Chondrocyte (in vitro differentiated cells): ENCODE data around the gene SLC4A5. TPM values are rescaled to one million over a fixed set of nuclear protein-coding genes. Genes with fewer than 3 reads are reported as not detected.
A peak's percentile ranks its signal among the peaks of the same experiment; 100 is the strongest.

ENCODE experiments used
- DNase-seq: peaks from one replicate; pipeline ENCODE4 v3.0.0; 2021; ENCODE audit warnings: mixed read lengths, low spot score
- H3K27ac Mint-ChIP-seq: one replicate; pipeline ENCODE4 v1.8.0; 2021; ENCODE audit warnings: mild to moderate bottlenecking, moderate library complexity, mixed read lengths; ENCODE audit not compliant: unreplicated experiment
- H3K27me3 Mint-ChIP-seq: 2 replicates; pipeline ENCODE4 v1.8.0; 2021; ENCODE audit warnings: low read depth, mixed read lengths
- H3K36me3 Mint-ChIP-seq: 2 replicates; pipeline ENCODE4 v1.8.0; 2021; ENCODE audit warnings: low read depth, mixed read lengths
- H3K4me1 Mint-ChIP-seq: 2 replicates; pipeline ENCODE4 v1.8.0; 2021; ENCODE audit warnings: low read depth, mild to moderate bottlenecking, mixed read lengths
- H3K4me3 Mint-ChIP-seq: one replicate; pipeline ENCODE4 v1.8.0; 2021; ENCODE audit warnings: mild to moderate bottlenecking, moderate library complexity, mixed read lengths; ENCODE audit not compliant: unreplicated experiment
- H3K9me3 Mint-ChIP-seq: 2 replicates; pipeline ENCODE4 v1.8.0; 2021; ENCODE audit warnings: low read depth, mixed read lengths
- total RNA-seq: library from RNA; stranded (reverse); gene quantifications from 3 replicates; pipeline ENCODE4 v1.2.1, GENCODE V29; 2021
- TF ChIP-seq, protein P1 (sequence below): fragments of 200-600 bp; sonication (generic); IDR thresholded peaks from 2 replicates; pipeline ENCODE4 v1.5.0; 2021; ENCODE audit warnings: antibody characterized with exemption, mild to moderate bottlenecking, moderate library complexity

The SLC4A5 gene
- total RNA-seq, 1 donor from 2014 or later, result 0.65 TPM

DNA sequence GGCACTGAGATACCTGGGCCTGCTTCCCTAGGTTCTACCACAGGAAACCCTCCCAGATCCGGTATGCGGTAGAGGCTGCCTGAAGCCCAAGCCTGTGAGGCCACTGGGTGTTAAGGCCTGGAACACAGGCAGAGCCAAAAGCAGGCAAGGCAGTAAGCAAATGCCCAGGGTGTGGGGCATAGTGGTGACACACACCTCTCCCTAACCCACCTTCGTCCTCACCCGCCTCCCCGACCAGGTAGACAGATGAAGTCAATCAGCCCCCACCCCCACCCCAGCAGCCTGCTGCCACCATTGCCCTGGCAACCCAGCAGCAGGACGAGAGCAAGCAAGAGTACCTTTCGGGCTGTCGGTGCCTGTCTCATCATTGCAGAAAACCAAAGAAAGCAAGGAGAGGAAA, 30.8 kb upstream of the SLC4A5 start:
- H3K9me3 Mint-ChIP-seq, result no peaks in the 10 kb centered on the region
- H3K4me3 Mint-ChIP-seq, result no peak overlapping the region
- TF ChIP-seq, protein P1, sequence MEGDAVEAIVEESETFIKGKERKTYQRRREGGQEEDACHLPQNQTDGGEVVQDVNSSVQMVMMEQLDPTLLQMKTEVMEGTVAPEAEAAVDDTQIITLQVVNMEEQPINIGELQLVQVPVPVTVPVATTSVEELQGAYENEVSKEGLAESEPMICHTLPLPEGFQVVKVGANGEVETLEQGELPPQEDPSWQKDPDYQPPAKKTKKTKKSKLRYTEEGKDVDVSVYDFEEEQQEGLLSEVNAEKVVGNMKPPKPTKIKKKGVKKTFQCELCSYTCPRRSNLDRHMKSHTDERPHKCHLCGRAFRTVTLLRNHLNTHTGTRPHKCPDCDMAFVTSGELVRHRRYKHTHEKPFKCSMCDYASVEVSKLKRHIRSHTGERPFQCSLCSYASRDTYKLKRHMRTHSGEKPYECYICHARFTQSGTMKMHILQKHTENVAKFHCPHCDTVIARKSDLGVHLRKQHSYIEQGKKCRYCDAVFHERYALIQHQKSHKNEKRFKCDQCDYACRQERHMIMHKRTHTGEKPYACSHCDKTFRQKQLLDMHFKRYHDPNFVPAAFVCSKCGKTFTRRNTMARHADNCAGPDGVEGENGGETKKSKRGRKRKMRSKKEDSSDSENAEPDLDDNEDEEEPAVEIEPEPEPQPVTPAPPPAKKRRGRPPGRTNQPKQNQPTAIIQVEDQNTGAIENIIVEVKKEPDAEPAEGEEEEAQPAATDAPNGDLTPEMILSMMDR, result no peak
- H3K4me1 Mint-ChIP-seq, result peaks cover 16% of the 10 kb centered on the region
- H3K27me3 Mint-ChIP-seq, result no peaks in the 10 kb centered on the region
- H3K27ac Mint-ChIP-seq, result no peak overlapping the region
- DNase-seq, result no peak
- peaks cover 34% of the 10 kb centered on the region for H3K36me3 Mint-ChIP-seq

DNA sequence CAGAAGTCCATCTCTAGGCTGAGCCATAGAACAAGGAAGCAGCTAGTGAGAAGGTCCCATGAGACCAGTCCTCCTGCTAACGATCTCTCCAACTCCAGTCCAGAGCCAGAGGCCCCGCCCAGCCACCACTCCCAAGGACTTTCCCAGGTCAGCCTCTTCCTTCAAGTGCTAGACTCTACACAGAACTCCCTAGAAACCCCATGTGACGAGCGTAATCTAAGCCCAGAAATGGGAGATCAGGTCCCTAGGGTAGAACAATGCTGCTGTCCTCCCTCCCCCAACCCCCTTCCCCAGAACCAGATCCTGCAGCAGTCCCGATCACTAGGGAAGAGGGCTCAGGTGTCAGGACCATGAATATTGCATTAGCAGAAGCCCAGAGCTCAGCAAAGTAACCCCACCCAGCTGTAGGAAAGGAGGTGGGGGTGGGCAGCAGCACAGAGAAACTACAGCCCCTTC, 30.0 kb upstream of the SLC4A5 start:
- no peak for DNase-seq
- Mint-ChIP-seq H3K27ac (no peak overlapping the region), H3K27me3 (no peaks in the 10 kb centered on the region), H3K4me3 (no peak overlapping the region), H3K36me3 (peaks cover 41% of the 10 kb centered on the region), H3K4me1 (peaks cover 11% of the 10 kb centered on the region), H3K9me3 (no peaks in the 10 kb centered on the region)
- TF ChIP-seq, protein P1, result no peak

DNA sequence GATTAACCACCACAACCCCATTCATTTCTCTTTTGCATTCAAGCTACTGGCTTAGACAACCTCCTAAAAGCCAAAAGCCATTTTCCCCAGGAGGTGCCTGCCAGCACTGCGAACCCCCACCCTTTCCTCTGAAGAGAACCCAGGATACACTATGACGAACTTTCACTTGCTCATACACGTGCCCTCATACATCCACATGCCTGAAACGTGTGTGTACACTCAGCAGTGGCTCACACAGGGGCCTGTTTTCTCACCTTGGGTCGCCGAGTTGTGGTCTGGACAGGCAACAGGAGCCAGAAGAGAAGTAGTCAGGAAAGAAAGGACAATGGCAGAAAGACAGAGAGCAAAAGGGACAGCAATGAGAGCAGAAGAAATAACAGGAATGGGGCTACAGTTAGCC, 29.5 kb upstream of the SLC4A5 start:
- DNase-seq, result no peak
- TF ChIP-seq, protein P1, result no peak
- H3K4me3 Mint-ChIP-seq, result no peak overlapping the region
- no peaks in the 10 kb centered on the region for H3K9me3 Mint-ChIP-seq
- no peak overlapping the region for H3K27ac Mint-ChIP-seq
- H3K27me3 Mint-ChIP-seq, result no peaks in the 10 kb centered on the region
- peaks cover 42% of the 10 kb centered on the region for H3K36me3 Mint-ChIP-seq
- peaks cover 11% of the 10 kb centered on the region for H3K4me1 Mint-ChIP-seq

DNA sequence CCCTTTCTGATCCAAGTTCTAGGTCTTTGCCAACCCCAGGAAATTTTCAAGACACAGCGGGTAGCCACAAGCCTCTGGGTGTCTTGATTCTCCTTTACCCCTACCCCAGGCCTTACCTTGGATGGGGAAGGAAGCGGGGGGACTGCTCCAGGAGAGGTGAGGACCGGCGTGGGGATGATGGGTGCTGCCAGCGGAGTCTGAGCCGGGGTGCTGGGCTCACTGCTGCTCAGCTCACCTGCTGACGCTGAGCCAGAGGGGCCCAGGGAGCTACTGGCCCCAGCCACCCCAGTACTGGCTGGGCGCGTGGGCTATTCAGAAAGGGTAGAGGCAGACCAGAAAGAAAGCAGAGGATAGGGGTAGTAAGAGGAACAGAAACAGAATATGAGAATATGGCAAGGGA, 28.2 kb upstream of the SLC4A5 start:
- peak; percentile 85 for DNase-seq
- Mint-ChIP-seq H3K36me3 (peaks cover 44% of the 10 kb centered on the region), H3K27ac (no peak overlapping the region), H3K9me3 (no peaks in the 10 kb centered on the region), H3K4me3 (no peak overlapping the region), H3K4me1 (peaks cover 11% of the 10 kb centered on the region), H3K27me3 (no peaks in the 10 kb centered on the region)
- TF ChIP-seq, protein P1, result no peak

DNA sequence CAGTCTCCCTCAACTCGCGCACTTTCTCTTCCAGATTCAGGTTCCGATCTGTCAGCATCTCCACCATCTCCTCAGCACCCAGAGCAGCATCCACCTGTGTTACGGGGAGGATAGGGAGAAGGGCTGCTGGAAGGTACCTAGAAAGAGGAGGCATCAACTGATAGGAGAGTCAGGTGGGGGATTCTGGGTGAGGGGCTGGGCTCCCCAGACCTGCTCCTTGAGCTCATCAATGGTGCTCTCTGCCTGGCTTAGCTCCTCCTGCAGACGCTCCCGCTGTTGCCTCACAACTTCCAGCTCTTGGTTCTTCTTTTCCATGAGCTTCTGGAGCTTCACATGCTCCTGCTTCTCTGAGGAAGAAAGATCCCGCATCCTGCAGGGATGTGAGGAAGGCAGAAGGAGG, 26.8 kb upstream of the SLC4A5 start:
- no peaks in the 10 kb centered on the region for H3K27me3 Mint-ChIP-seq
- H3K27ac Mint-ChIP-seq, result no peak overlapping the region
- peaks cover 10% of the 10 kb centered on the region for H3K4me1 Mint-ChIP-seq
- TF ChIP-seq, protein P1, result no peak
- peaks cover 53% of the 10 kb centered on the region for H3K36me3 Mint-ChIP-seq
- no peak overlapping the region for H3K4me3 Mint-ChIP-seq
- H3K9me3 Mint-ChIP-seq, result no peaks in the 10 kb centered on the region
- DNase-seq, result peak; percentile 53
